ENCODE results near the gene HOXA13.

- TF ChIP-seq, protein P1, sequence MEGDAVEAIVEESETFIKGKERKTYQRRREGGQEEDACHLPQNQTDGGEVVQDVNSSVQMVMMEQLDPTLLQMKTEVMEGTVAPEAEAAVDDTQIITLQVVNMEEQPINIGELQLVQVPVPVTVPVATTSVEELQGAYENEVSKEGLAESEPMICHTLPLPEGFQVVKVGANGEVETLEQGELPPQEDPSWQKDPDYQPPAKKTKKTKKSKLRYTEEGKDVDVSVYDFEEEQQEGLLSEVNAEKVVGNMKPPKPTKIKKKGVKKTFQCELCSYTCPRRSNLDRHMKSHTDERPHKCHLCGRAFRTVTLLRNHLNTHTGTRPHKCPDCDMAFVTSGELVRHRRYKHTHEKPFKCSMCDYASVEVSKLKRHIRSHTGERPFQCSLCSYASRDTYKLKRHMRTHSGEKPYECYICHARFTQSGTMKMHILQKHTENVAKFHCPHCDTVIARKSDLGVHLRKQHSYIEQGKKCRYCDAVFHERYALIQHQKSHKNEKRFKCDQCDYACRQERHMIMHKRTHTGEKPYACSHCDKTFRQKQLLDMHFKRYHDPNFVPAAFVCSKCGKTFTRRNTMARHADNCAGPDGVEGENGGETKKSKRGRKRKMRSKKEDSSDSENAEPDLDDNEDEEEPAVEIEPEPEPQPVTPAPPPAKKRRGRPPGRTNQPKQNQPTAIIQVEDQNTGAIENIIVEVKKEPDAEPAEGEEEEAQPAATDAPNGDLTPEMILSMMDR (IDR thresholded peaks at IDR 0.05), result no peak
- no peak for TF ChIP-seq POLR2A (IDR thresholded peaks at IDR 0.05)
Measured at GRCh38 chr7:27202862-27203134, 2.9 kb upstream of the HOXA13 start.
